CD4-positive, alpha-beta T cell treated with Interleukin-1 beta for 1 hour (primary cell): ENCODE data around the gene APLNR.

Experiments
- DNase-seq, 2 donors: peaks; one replicate each; pipeline ENCODE4 v3.0.0-alpha.2; 2020 to 2022

The APLNR gene

GRCh38 chr11:57214494-57214893 lies 22.6 kb downstream of the APLNR start:
- no peak for DNase-seq

- DNase-seq: no peak
Measured at GRCh38 chr11:57214098-57214417, 23.0 kb downstream of the APLNR start.

GRCh38 chr11:57213342-57214097 lies 23.5 kb downstream of the APLNR start:
- no peak for DNase-seq

GRCh38 chr11:57210781-57211180 lies 26.3 kb downstream of the APLNR start:
- no peak for DNase-seq

- no peak for DNase-seq
Measured at GRCh38 chr11:57207168-57207567, 29.9 kb downstream of the APLNR start.

DNA sequence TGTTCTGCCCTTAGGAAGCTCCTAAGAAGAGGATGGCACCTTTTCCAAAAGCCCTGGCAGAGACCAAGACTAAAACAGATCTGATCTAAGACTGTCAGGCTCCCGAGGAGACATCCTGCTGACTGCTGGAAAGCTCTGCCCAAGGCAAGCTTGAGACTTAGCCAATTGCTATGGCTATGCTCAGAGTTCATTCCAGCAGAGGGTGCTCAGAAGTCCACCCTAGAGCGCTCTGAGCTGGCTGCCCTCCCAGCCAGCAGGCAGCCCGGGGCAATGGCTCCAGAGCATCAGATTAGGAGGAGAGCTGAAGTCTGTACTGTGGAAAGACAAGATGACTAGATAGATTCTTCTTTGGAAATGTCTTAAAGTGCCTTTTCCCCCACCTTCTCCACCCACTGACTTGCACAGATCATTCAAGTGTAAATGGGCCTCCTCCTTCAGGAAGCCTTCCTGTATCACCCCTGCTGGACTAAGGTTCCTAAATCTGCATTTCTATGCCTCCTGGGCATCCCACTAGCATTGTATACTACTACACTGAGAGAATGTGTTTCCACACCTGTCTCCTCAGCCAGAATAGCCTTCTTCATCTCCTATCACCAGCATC lies 31.9 kb downstream of the APLNR start:
- no peak for DNase-seq

DNA sequence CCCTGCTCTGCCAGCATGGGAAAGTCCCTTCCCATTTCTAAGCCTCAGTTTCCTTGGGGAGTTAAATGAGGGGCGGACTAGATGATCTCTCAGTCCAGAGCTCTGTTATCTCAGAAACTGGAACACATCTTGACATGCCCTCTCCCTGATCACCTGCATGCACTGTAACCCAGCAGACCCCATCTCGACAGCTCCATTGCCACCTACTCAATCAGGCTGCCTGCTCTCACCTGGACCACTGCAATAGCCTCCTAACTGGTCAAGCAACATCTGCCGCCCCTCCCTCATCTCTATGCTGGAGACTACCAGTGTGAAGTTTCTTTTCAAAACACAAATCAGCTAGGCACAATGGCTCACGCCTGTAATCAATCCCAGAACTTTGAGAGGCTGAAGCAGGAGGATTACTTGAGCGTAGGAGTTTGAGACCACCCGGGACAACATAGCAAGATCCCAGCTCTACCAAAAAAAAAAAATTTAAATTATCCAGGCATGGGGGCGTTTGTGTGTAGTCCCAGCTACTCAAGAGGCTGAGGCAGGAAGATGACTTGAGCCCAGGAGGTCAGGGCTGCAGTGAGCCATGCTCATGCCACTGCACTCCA lies 33.1 kb downstream of the APLNR start:
- no peak for DNase-seq

GRCh38 chr11:57203359-57203758 lies 33.7 kb downstream of the APLNR start:
- DNase-seq: no peak

GRCh38 chr11:57202281-57202680 lies 34.8 kb downstream of the APLNR start:
- DNase-seq: no peak

DNA sequence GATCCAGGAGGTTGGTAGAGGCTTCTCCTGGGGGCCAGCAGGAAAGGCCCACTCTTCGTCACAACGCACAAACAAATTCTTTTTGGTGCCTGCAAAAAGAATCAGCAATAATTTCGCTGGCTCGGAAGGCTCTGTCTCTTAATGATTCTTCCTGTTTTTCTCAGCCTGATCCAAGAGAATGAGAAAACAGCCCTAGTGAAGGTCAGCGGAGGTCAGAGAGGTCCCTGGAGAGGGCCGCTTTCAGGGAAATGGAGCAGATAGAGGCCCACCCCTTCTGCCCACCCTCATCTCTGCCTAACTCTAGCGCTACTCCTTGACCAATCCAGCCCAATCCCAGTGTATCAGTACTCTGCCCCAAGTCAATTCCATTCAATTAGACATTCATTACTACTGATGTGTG lies 36.1 kb downstream of the APLNR start:
- DNase-seq: no peak

DNA sequence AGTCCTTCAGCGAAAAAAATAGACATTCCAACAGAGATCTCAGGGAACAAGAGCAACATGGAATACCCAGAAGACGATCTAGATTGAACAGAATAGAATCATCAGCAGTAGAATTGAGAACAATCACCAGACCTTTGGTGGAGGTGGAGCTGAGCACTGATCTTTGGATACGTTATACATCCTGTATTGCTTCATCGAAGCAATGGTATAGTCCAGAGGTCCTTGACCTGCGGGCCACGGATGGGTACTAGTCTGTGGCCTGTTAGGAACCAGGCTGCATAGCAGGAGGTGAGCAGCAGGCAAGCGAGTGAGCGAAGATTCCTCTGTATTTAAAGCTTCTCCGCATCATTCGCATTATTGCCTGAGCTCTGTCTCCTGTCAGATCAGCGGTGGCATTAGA lies 37.7 kb downstream of the APLNR start:
- no peak for DNase-seq

- DNase-seq: no peak
Measured at GRCh38 chr11:57197762-57198161, 39.3 kb downstream of the APLNR start.

DNA sequence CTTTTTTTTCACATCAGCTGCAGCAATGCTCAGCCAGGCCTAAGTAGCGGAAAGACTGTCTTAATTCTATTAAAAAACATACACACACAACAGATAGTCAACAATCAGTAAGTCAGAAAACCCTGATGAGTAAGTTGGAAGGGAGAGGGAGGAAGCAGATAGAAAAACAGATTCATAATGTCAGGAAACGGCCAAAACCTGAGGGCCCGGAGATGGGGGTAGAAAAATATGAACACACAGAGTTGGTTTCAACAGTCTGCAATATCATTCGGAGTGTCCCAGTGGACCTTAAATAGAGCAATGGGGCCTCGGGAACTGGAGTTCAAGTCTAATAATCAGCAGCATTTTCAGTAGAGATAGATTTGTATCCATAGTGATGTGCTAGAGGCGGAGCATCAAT lies 40.5 kb downstream of the APLNR start:
- no peak for DNase-seq

- DNase-seq: no peak
Measured at GRCh38 chr11:57192316-57192715, 44.7 kb downstream of the APLNR start.

DNA sequence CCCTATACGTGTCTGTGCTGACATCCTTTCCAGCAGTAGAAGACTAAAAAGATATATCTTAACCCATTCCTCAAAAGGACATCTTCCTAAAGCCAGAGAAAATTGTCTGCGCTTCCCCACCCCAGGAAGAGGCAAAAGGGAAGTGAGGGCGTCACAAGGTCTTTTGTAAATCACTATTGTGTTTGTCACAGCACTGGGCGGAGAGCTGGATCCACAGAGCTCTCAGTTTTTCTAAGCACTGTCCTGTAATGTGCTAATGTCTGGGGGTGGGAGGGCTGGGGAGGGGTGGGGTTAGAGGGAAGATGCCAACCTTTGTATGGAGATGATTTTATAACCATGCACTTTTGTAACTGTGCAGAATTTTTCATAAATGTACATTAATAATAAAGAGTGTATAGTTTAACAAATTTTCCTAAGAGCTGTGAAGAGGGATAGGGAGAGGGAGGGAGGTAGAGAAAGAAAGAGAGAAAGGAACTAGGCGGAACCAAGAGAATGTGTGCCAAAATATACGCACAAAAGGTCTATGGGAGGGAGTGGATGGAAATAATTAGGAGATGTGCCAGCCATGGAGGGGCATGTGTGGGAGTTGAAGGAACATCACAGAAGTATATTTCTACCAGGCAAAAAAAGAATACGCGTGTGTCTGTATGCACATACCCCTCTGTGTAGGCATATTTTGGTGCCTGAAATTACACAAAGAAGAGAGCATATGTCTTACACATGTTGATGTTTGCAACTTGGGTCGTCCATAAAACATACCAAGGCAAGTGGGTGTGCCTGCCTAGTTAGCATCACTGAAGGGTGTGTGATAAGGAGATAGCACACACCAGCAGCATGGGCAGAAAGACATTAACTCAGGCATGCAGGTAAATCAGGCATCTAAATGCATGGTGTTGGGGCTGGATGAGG lies 45.5 kb downstream of the APLNR start:
- DNase-seq: no peak

DNA sequence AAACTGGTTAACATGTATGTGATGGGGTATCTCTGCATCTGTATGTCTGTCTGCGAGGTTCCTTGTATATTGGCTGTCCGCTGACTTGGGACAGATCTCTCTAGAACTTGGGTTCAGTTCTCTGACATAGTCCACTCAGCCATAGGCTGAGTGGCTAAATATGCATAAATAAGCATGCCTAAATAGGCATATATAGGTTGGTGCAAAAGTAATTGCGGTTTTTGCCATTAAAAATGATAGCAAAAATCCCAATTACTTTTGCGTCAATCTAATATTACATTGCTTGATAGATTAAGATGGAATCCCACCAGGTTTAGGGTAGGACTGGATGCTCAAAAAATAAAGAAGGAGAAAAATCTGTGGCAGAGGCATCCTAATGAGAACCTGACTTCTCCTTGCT lies 46.5 kb downstream of the APLNR start:
- no peak for DNase-seq
